H9 (cell line): ENCODE results near the gene CDC14A. TPM values are rescaled to one million over a fixed set of nuclear protein-coding genes. Genes with fewer than 3 reads are reported as not detected.

Experiments used
- DNase-seq: peaks from one replicate; pipeline ENCODE4 v3.0.0-alpha.2; 2017
- H2AFZ ChIP-seq: one replicate; pipeline ENCODE4 v1.6.1; 2013; ENCODE audit warnings: mild to moderate bottlenecking, low read length, control low read depth, moderate library complexity
- H2AK5ac ChIP-seq: 2 replicates; pipeline ENCODE4 v1.6.1; 2013; ENCODE audit warnings: low read length, control low read depth, mixed read lengths; ENCODE audit not compliant: insufficient read length
- H2BK120ac ChIP-seq: one replicate; pipeline ENCODE4 v1.6.1; 2013; ENCODE audit warnings: low read depth, mild to moderate bottlenecking, low read length, control low read depth, inconsistent platforms; ENCODE audit not compliant: poor library complexity, severe bottlenecking
- H2BK12ac ChIP-seq: 2 replicates; pipeline ENCODE4 v1.6.1; 2013; ENCODE audit warnings: low read length, control low read depth, mixed read lengths, low read depth; ENCODE audit not compliant: insufficient read length
- H2BK15ac ChIP-seq: 2 replicates; pipeline ENCODE4 v1.6.1; 2013; ENCODE audit warnings: low read depth, low read length, control low read depth
- H2BK20ac ChIP-seq: one replicate; pipeline ENCODE4 v1.6.1; 2013; ENCODE audit warnings: low read depth, mild to moderate bottlenecking, low read length, control low read depth, inconsistent platforms; ENCODE audit not compliant: poor library complexity, severe bottlenecking
- H2BK5ac ChIP-seq: 2 replicates; pipeline ENCODE4 v1.6.1; 2013; ENCODE audit warnings: low read length, control low read depth, mixed read lengths; ENCODE audit not compliant: insufficient read length
- H3K14ac ChIP-seq: 2 replicates; pipeline ENCODE4 v1.6.1; 2013; ENCODE audit warnings: low read length, control low read depth; ENCODE audit not compliant: insufficient read depth
- H3K18ac ChIP-seq: 2 replicates; pipeline ENCODE4 v1.6.1; 2013; ENCODE audit warnings: low read depth, mild to moderate bottlenecking, mixed read lengths, low read length, control low read depth; ENCODE audit not compliant: insufficient read length
- H3K23ac ChIP-seq: 2 replicates; pipeline ENCODE4 v1.6.1; 2013; ENCODE audit warnings: low read length, control low read depth, mixed read lengths, low read depth; ENCODE audit not compliant: insufficient read length
- H3K23me2 ChIP-seq: 2 replicates; pipeline ENCODE4 v1.6.1; 2013; ENCODE audit warnings: low read depth, mild to moderate bottlenecking, mixed read lengths, low read length, control low read depth; ENCODE audit not compliant: insufficient read length, poor library complexity, severe bottlenecking
- H3K27ac ChIP-seq: 2 replicates; pipeline ENCODE4 v1.5.1; 2013; ENCODE audit warnings: low read length, control low read depth, mixed read lengths, low read depth; ENCODE audit not compliant: insufficient read length
- H3K27me3 ChIP-seq: 2 replicates; pipeline ENCODE4 v1.6.1; 2013; ENCODE audit warnings: low read length, control low read depth, inconsistent platforms; ENCODE audit not compliant: insufficient read depth
- H3K4ac ChIP-seq: 2 replicates; pipeline ENCODE4 v1.6.1; 2013; ENCODE audit warnings: low read depth, mild to moderate bottlenecking, control low read depth, inconsistent platforms, low read length, moderate library complexity
- H3K4me1 ChIP-seq: 2 replicates; pipeline ENCODE4 v1.6.1; 2013; ENCODE audit warnings: low read length, control low read depth, inconsistent platforms; ENCODE audit not compliant: insufficient read depth
- H3K4me2 ChIP-seq: 2 replicates; pipeline ENCODE4 v1.6.1; 2013; ENCODE audit warnings: low read length, control low read depth, mixed read lengths; ENCODE audit not compliant: insufficient read length, insufficient read depth
- H3K56ac ChIP-seq: 2 replicates; pipeline ENCODE4 v1.6.1; 2013; ENCODE audit warnings: low read depth, mild to moderate bottlenecking, mixed read lengths, low read length, control low read depth; ENCODE audit not compliant: insufficient read length
- H3K79me1 ChIP-seq: 2 replicates; pipeline ENCODE4 v1.6.1; 2013; ENCODE audit warnings: low read depth, mild to moderate bottlenecking, moderate library complexity, low read length, control low read depth, inconsistent platforms; ENCODE audit not compliant: insufficient read depth, poor library complexity, severe bottlenecking
- H3K79me2 ChIP-seq: 2 replicates; pipeline ENCODE4 v1.6.1; 2013; ENCODE audit warnings: low read length, control low read depth, inconsistent platforms; ENCODE audit not compliant: insufficient read depth
- H3K9ac ChIP-seq: 2 replicates; pipeline ENCODE4 v1.6.1; 2013; ENCODE audit warnings: low read length, control low read depth, mixed read lengths; ENCODE audit not compliant: insufficient read length; ENCODE audit errors: extremely low read depth
- H3K9me3 ChIP-seq: one replicate; pipeline ENCODE4 v1.6.1; 2013; ENCODE audit warnings: low read depth, low read length, inconsistent platforms; ENCODE audit not compliant: control insufficient read depth
- H3T11ph ChIP-seq: one replicate; pipeline ENCODE4 v1.6.1; 2013; ENCODE audit warnings: mild to moderate bottlenecking, low read length, control low read depth, inconsistent platforms
- H4K20me1 ChIP-seq: one replicate; pipeline ENCODE4 v1.6.1; 2013; ENCODE audit not compliant: control insufficient read depth, insufficient read length, insufficient read depth
- H4K5ac ChIP-seq: 2 replicates; pipeline ENCODE4 v1.6.1; 2013; ENCODE audit warnings: low read depth, mild to moderate bottlenecking, mixed read lengths, low read length, control low read depth; ENCODE audit not compliant: insufficient read length
- H4K8ac ChIP-seq: replicated peaks from 2 replicates; pipeline ENCODE4 v1.6.1; 2013; ENCODE audit warnings: low read length, control low read depth, mixed read lengths, low read depth; ENCODE audit not compliant: insufficient read length
- H4K91ac ChIP-seq: 2 replicates; pipeline ENCODE4 v1.6.1; 2013; ENCODE audit warnings: low read depth, mild to moderate bottlenecking, moderate library complexity, mixed read lengths, low read length, control low read depth; ENCODE audit not compliant: insufficient read length
- H3K27ac Mint-ChIP-seq, 3 experiments: 2 replicates in 2 of 3; 3 replicates in 1 of 3; pipeline ENCODE4 v1.8.0; 2020 to 2021; ENCODE audit warnings: mixed read lengths in 3 of 3, mild to moderate bottlenecking in 1 of 3, moderate library complexity in 1 of 3
- H3K27me3 Mint-ChIP-seq: 2 replicates; pipeline ENCODE4 v1.8.0; 2021; ENCODE audit warnings: low read depth, mild to moderate bottlenecking, moderate library complexity, mixed read lengths
- H3K36me3 Mint-ChIP-seq, 3 experiments: 2 replicates in 2 of 3; 3 replicates in 1 of 3; pipeline ENCODE4 v1.8.0; 2020 to 2021; ENCODE audit warnings: low read depth in 3 of 3, mixed read lengths in 3 of 3; ENCODE audit not compliant: insufficient read depth in 1 of 3
- H3K4me1 Mint-ChIP-seq, 2 experiments: 2 replicates each; pipeline ENCODE4 v1.8.0; 2020; ENCODE audit warnings: mixed read lengths in 2 of 2
- H3K4me3 Mint-ChIP-seq, 2 experiments: 2 replicates in 1 of 2; 3 replicates in 1 of 2; pipeline ENCODE4 v1.8.0; 2020 to 2021; ENCODE audit warnings: mild to moderate bottlenecking in 2 of 2, mixed read lengths in 2 of 2, moderate library complexity in 1 of 2
- H3K9me3 Mint-ChIP-seq, 2 experiments: 2 replicates in 1 of 2; 3 replicates in 1 of 2; pipeline ENCODE4 v1.8.0; 2020; ENCODE audit warnings: mild to moderate bottlenecking in 2 of 2, mixed read lengths in 2 of 2, moderate library complexity in 1 of 2
- CTCF ChIP-seq: fragments of 200-600 bp; sonication (generic); conservative IDR thresholded peaks from 3 replicates; pipeline ENCODE4 v1.8.0; 2021; ENCODE audit warnings: antibody characterized with exemption, mild to moderate bottlenecking
- WGBS: extraction: QIAGEN DNeasy Blood & Tissue Kit; methylation state at CpG from one replicate; pipeline ENCODE4 v1.1.7; 2013; ENCODE audit warnings: missing lambda C conversion rate, low lambda C conversion rate, mixed read lengths; ENCODE audit not compliant: insufficient read length; ENCODE audit errors: extremely low coverage; 5-methylcytosine and 5-hydroxymethylcytosine counted together
- total RNA-seq: library from RNA; stranded (reverse); gene quantifications from 2 replicates; pipeline ENCODE4 v1.2.1, GENCODE V29; 2021

Gene CDC14A
- total RNA-seq, 1 experiment from 2014 or later, result 8.9 TPM

- H3K56ac ChIP-seq, result no peak overlapping the region
- H3K4me1 Mint-ChIP-seq, result peaks cover 9 to 13% of the 10 kb centered on the region in 2 experiments
- TF ChIP-seq CTCF, result no peak
- no peak overlapping the region for H2BK20ac ChIP-seq
- no peaks in the 10 kb centered on the region for H3K4me1 ChIP-seq
- H2BK12ac ChIP-seq, result no peak overlapping the region
- no peaks in the 10 kb centered on the region for H3K9me3 ChIP-seq
- H3K18ac ChIP-seq, result no peak overlapping the region
- DNase-seq, result no peak
- no peak overlapping the region for H2AK5ac ChIP-seq
- H3T11ph ChIP-seq, result no peak overlapping the region
- H3K4ac ChIP-seq, result no peak overlapping the region
- peaks cover 7% of the 10 kb centered on the region for H3K23me2 ChIP-seq
- no peak overlapping the region for H2BK120ac ChIP-seq
- H2BK5ac ChIP-seq, result no peak overlapping the region
- no peak overlapping the region for H4K91ac ChIP-seq
- H4K20me1 ChIP-seq, result no peaks in the 10 kb centered on the region
- H3K9me3 Mint-ChIP-seq, result no peaks in the 10 kb centered on the region; a peak in 2 of 5 replicates
- no peak overlapping the region for H3K27ac Mint-ChIP-seq
- no peak overlapping the region for H4K5ac ChIP-seq
- H3K36me3 Mint-ChIP-seq, result peaks cover 0 to 4% (median 0%) of the 10 kb centered on the region in 3 experiments; a peak in 3 of 7 replicates
- no CpG with 5 or more reads among the region's 4 CpGs for WGBS
- no peak overlapping the region for H4K8ac ChIP-seq
- no peaks in the 10 kb centered on the region for H3K79me1 ChIP-seq
- no peak overlapping the region for H3K27ac ChIP-seq
- no peak overlapping the region for H2BK15ac ChIP-seq
- H3K9ac ChIP-seq, result no peak overlapping the region
- no peak overlapping the region for H3K23ac ChIP-seq
- H3K79me2 ChIP-seq, result no peaks in the 10 kb centered on the region
- no peak overlapping the region for H3K14ac ChIP-seq
- no peak overlapping the region for H3K4me2 ChIP-seq
- H3K4me3 Mint-ChIP-seq, result no peak overlapping the region
- H3K27me3 Mint-ChIP-seq, result no peaks in the 10 kb centered on the region
- no peak overlapping the region for H2AFZ ChIP-seq
- no peaks in the 10 kb centered on the region for H3K27me3 ChIP-seq
Observed at GRCh38 chr1:100349246-100349645, 3.1 kb upstream of the CDC14A start.
